HepG2 (cell line): Measurements from ENCODE around the gene HYAL2. TPM values are rescaled to one million over a fixed set of nuclear protein-coding genes. Genes with fewer than 3 reads are reported as not detected.

Source experiments
- EED ChIP-seq: sonication (generic); formaldehyde crosslinking; IDR thresholded peaks from 2 replicates; pipeline ENCODE4 v1.5.0; 2020; ENCODE audit warnings: mild to moderate bottlenecking, missing genetic modification reagents
- FLYWCH1 ChIP-seq: sonication (generic); formaldehyde crosslinking; IDR thresholded peaks from 2 replicates; pipeline ENCODE4 v1.8.1; 2023; ENCODE audit warnings: mild to moderate bottlenecking, missing genetic modification reagents
- FUBP1 ChIP-seq: sonication (generic); formaldehyde crosslinking; IDR thresholded peaks from 2 replicates; pipeline ENCODE4 v1.5.1; 2020; ENCODE audit warnings: missing genetic modification reagents, mild to moderate bottlenecking, borderline replicate concordance
- IKZF5 ChIP-seq: IDR thresholded peaks from 2 replicates; pipeline ENCODE4 v1.6.1; 2018; ENCODE audit warnings: missing genetic modification reagents, mild to moderate bottlenecking, missing compliant biosample characterization
- NFATC3 ChIP-seq: sonication (generic); formaldehyde crosslinking; IDR thresholded peaks from 2 replicates; pipeline ENCODE4 v1.5.1; 2020; ENCODE audit warnings: mild to moderate bottlenecking, missing genetic modification reagents
- NFIB ChIP-seq: sonication (generic); formaldehyde crosslinking; IDR thresholded peaks from 2 replicates; pipeline ENCODE4 v1.9.0; 2021; ENCODE audit warnings: missing genetic modification reagents, mild to moderate bottlenecking, borderline replicate concordance
- NKX3-1 ChIP-seq: sonication (generic); formaldehyde crosslinking; IDR thresholded peaks from 2 replicates; pipeline ENCODE4 v1.5.0; 2020; ENCODE audit warnings: missing genetic modification reagents
- PLSCR1 ChIP-seq: sonication (generic); formaldehyde crosslinking; IDR thresholded peaks from 2 replicates; pipeline ENCODE4 v1.5.0; 2020; ENCODE audit warnings: missing genetic modification reagents, mild to moderate bottlenecking, borderline replicate concordance
- REXO4 ChIP-seq: sonication (generic); formaldehyde crosslinking; IDR thresholded peaks from 2 replicates; pipeline ENCODE4 v1.8.0; 2022; ENCODE audit warnings: missing genetic modification reagents, mild to moderate bottlenecking, borderline replicate concordance
- RFXAP ChIP-seq: sonication (generic); formaldehyde crosslinking; IDR thresholded peaks from 2 replicates; pipeline ENCODE4 v1.4.0; 2020; ENCODE audit warnings: missing genetic modification reagents, borderline replicate concordance
- TCF12 ChIP-seq, 2 experiments: fragments of 450-650 bp in 1 of 2; sonication (generic) in 1 of 2; formaldehyde crosslinking in 1 of 2; IDR thresholded peaks; 2 replicates each; pipeline versions ENCODE4 v1.6.1 to v1.8.0; 2017 to 2022; ENCODE audit warnings: antibody characterized with exemption in 1 of 2, mild to moderate bottlenecking in 1 of 2, missing genetic modification reagents in 1 of 2, moderate library complexity in 1 of 2
- TFE3 ChIP-seq: IDR thresholded peaks from 2 replicates; pipeline ENCODE4 v1.6.1; 2016
- YY1 ChIP-seq: IDR thresholded peaks from 2 replicates; pipeline ENCODE4 v1.6.1; 2011; ENCODE audit warnings: low read length, low read depth, moderate library complexity, mild to moderate bottlenecking; ENCODE audit not compliant: insufficient read depth, insufficient replicate concordance
- ZNF143 ChIP-seq: sonication (generic); formaldehyde crosslinking; IDR thresholded peaks from 2 replicates; pipeline ENCODE4 v1.4.0; 2020; ENCODE audit warnings: missing genetic modification reagents
- ZNF597 ChIP-seq: sonication (generic); formaldehyde crosslinking; IDR thresholded peaks from 2 replicates; pipeline ENCODE4 v1.5.0; 2020; ENCODE audit warnings: missing genetic modification reagents
- ZNF83 ChIP-seq: sonication (generic); formaldehyde crosslinking; IDR thresholded peaks from 2 replicates; pipeline ENCODE4 v1.4.0; 2020; ENCODE audit warnings: missing genetic modification reagents, mild to moderate bottlenecking, borderline replicate concordance
- ZXDC ChIP-seq: sonication (generic); formaldehyde crosslinking; IDR thresholded peaks from 2 replicates; pipeline ENCODE4 v1.5.0; 2020; ENCODE audit warnings: mild to moderate bottlenecking, missing genetic modification reagents
- polyA plus RNA-seq, 8 experiments: library from polyadenylated mRNA; depleted of rRNA in 3 of 8; stranded (reverse) in 7 of 8; unstranded in 1 of 8; fragments of >200 nt; fragmentation: Illumina TruSeq in 4 of 8; extraction: Trizol in 4 of 8; gene quantifications; 2 replicates each; pipeline versions ENCODE4 v1.2.1 to v1.2.3, GENCODE V29; 2011 to 2016; ENCODE audit warnings: low read depth in 4 of 8, missing spikeins in 1 of 8, mixed read lengths in 1 of 8; ENCODE audit not compliant: insufficient read depth in 1 of 8
- total RNA-seq, 5 experiments: library from RNA; depleted of rRNA; stranded (reverse); fragments of >200 nt; fragmentation: Illumina TruSeq; extraction: Trizol; gene quantifications; 2 replicates each; pipeline ENCODE4 v1.2.3, GENCODE V29; 2016; ENCODE audit warnings: low read depth in 1 of 5

Gene HYAL2
- total and polyA plus RNA-seq, 2 of the 13 experiments (the other 11 are each of a cell fraction or from before 2014, with no cell fraction given), result 76.2 to 102 TPM

GRCh38 chr3:50320853-50321335 lies 1.7 kb downstream of the HYAL2 start (continued):
- TF ChIP-seq TFE3, result no peak
- TF ChIP-seq EED (CRISPR knock-in tag), result no peak
- TF ChIP-seq ZNF597 (CRISPR knock-in tag), result no peak
- TF ChIP-seq FLYWCH1 (CRISPR knock-in tag), result no peak
- no peak for TF ChIP-seq NKX3-1 (CRISPR knock-in tag)
- TF ChIP-seq FUBP1 (CRISPR knock-in tag), result no peak
- no peak for TF ChIP-seq REXO4 (CRISPR knock-in tag)
- TF ChIP-seq YY1, result no peak
- no peak for TF ChIP-seq NFATC3 (CRISPR knock-in tag)
- no peak for TF ChIP-seq ZNF143 (CRISPR knock-in tag)
- TF ChIP-seq RFXAP (CRISPR knock-in tag), result no peak
- no peak for TF ChIP-seq IKZF5
- TF ChIP-seq ZXDC (CRISPR knock-in tag), result 0 out of 2 replicates have a peak, but pooled peaks have one; percentile 33
- no peak for TF ChIP-seq NFIB (CRISPR knock-in tag)
- TF ChIP-seq PLSCR1 (CRISPR knock-in tag), result no peak
- TF ChIP-seq TCF12 (IDR thresholded peaks at IDR 0.05), result no peak
- TF ChIP-seq TCF12 (CRISPR knock-in tag; IDR thresholded peaks at IDR 0.05), result no peak
- no peak for TF ChIP-seq ZNF83 (CRISPR knock-in tag)
